Stimulated activated CD8-positive, alpha-beta memory T cell treated with anti-CD3 and anti-CD28 coated beads, Interleukin-15, amount 100 ng/mL, for 24 hours (primary cell): ENCODE results near the gene EDNRB.
"Not testable (repeated sequence)": the region's sequence is repeated elsewhere in the genome, so short reads cannot be mapped to it uniquely, and the experiment has no call there.

Experiments
- DNase-seq: peaks from one replicate; pipeline ENCODE4 v3.0.0-alpha.2; 2020; ENCODE audit warnings: low read depth

EDNRB gene

DNA sequence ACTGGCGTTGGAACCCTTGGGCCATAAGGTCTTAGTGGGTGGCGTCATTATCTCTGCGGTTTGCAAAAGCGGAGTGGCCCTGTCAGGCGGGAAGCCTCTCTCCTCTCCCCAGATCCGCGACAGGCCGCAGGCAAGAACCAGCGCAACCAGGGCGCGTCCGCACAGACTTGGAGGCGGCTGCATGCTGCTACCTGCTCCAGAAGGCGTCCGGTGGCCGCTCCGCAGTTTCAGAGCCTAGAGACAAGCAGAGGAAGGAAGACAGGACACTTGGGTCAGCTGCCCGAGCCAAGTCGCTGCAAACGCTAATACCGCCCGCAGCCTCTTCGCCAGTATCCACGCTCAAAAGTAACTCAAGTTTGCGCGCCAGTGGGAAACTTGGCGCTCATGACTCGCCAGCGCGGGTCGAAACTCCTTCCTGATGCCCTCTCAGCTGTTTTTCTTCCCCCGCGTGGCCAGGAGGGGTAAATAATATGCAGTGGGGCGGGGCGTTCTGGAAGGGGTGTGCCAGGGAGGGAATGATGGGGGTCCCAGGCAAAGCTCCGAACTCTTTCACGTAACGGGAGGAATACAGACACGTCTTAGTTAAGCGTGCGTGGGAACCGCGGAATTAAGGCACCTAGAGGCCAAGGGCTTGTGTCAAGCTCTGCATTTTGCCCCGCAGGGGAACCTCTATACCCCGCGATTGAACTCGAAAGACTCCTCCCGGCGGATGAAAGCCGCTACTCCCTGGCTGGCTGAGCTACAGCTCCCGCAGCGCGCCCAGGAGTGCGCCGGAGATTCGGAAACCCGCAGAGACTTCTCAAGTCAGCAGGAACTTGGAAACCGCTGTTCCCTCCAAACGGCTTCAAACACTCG is at the start of gene EDNRB:
TSS of gene EDNRB (minus strand) at position 441 of the 855 bp plus-strand sequence. CDS start at position 183, 258 bp downstream.
- no peak for DNase-seq

DNA sequence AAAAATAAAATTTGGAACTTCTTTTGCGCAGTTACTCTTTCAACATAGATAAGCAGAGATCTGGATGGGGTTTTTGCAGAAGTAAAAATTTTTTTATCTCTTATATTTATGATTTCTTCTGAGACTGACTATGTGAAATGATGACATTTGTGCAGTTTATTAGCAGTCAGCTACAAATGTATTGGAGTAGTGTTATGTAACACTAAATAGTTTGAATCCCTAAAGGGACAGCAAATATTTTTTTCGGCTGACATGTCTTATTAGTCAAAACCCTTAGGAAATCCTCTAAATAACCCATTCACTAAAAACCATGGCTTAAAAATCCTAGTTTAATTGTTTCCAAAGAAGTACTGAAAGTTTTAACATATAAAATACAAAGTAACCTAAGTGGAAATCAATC is 48.0 kb upstream of the EDNRB start:
- no peak for DNase-seq

DNA sequence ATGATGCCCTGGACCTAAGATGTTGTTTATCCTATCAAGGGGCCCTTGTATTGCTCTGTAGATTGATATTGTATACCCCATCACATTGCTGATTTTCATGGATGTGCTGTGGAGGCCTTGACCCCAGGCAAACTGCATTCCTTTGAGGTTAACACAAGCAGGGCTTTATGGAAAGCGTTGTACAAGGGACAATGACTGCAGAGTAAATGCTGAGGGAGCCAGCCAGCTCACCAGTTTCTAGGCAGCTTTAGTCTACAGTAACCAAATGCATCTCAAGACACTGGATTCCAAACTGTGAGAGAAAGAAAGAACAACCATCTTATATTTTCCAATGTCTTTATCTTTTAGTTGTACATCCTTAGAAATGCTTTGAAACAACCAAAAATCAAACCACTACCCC is 34.1 kb upstream of the EDNRB start:
- no peak for DNase-seq

DNA sequence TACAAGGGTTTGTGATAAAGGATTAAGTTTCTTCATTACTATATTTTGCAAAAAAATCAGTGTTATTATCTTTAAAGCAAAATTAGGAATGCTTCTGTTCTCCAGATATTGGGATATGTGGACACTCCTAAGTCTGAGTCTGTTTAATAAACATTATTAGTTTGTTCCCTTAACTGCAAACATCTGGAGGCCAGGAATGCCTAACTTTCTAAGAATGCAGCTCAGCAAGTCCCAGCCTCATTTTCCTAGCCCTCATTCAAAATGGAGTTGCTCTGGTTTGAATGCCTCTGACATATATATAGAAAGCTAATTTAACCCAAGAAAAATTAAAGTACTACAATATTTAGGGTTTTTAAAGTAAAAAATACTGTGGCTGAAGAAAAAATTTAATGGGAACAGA is 33.6 kb upstream of the EDNRB start:
- DNase-seq = no peak

DNA sequence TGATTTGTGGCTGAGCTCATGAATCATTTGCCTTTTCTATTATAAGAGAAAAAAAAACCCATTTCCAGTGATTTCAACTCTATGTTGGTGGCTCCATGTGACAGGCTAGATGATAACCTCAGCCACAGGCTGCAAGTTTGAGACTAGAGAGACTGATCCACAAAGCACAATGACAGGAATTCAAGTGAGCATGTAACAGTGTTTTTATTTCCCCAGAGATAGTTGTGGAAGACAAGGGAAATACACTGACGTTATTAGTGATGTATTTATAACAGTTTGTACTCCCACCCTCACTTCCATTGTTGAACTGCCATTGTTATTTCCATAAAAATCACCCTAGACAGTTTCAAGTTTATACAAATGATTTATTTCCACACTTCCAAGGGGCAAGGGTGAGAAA is 27.9 kb upstream of the EDNRB start:
- DNase-seq = no peak

DNA sequence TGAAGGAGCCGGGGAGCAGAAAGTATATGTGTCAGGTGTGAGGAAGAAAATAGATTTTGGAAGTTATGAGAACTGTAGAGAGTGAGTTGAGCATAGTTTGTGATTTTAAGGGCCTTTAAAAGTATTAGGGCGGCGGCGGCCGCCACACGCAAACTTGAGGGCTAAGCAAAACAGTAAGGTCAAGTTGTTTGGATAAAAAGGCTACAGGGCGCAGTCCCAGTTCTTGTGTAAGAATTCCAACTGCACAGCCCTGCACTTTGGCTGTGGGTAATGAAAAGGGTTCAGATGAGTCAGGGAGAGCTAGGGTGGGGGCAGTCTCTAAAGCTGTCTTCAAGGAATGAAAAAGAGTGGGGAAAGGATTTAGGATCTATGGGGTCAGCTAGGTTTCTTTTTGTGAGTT is 16.4 kb upstream of the EDNRB start:
- not testable (repeated sequence) for DNase-seq

DNA sequence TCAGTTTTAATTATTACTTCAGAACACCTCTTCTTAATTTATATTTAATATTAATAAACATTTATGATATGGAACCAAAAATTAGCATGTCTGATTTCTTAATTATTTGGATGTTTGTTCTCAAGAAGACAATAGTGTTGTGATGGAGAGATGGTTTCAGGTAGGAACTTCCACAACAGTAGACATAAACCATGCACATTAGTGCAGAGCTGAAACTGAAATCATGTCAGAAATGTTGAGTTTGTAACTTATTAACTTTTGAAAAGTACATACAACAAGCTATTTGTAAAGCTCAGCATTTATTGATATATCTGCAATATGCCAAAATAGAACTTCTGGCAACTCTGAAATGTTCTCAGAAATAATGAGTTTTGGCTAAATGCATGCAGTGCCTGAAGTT is 11.8 kb upstream of the EDNRB start:
- DNase-seq = no peak

DNA sequence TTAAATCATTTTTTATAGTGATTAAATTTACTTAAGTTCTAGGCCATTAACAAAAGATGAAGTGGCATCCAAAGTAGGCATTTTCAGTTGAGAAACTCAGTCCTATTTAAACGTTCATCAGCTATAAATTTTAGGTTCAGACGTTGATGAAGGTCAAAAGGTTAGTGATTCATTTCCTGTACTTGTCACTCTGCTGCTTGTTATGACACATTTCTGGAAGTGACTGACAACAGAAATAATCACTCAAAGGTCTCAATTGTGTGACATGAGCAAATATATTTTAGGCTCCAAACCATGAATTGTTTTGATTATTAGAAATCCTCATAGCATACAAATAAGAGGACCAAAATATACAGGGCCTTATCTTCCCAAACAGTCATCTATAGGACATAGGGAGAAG is 10.3 kb upstream of the EDNRB start:
- no peak for DNase-seq

DNA sequence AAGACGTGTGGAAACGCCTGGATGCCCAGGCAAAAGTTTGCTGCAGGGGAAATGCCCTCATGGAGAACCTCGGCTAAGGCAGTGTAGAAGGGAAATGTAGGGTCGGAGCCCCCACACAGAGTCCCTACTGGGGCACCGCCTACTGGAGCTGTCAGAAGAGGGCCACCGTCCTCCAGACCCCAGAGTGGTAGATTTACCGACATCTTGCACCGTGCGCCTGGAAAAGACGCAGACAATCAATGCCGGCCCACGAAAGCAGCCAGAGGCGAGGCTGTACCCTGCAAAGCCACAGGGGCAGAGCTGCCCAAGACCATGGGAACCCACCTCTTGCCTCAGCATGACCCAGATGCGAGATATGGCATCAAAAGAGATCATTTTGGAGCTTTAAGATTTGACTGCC is 7.0 kb upstream of the EDNRB start:
- DNase-seq = no peak

DNA sequence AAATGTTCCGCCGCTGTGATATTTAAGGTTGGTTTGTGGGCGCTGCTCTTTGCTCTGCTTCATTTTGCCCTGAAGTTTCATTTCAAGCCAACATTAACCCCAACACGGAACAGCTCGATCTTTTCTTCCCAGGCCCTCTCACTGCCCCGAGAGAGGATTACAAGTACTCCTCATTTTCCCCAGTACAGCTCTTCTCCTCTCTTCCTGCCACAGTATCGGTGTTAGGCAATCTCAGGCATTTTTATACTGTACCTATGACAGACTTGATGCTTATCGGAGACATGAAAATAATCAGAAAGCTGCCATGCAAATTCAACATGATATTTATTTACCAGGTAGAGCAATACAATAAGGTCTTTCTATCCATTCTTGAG is 1.3 kb upstream of the EDNRB start:
- no peak for DNase-seq

DNA sequence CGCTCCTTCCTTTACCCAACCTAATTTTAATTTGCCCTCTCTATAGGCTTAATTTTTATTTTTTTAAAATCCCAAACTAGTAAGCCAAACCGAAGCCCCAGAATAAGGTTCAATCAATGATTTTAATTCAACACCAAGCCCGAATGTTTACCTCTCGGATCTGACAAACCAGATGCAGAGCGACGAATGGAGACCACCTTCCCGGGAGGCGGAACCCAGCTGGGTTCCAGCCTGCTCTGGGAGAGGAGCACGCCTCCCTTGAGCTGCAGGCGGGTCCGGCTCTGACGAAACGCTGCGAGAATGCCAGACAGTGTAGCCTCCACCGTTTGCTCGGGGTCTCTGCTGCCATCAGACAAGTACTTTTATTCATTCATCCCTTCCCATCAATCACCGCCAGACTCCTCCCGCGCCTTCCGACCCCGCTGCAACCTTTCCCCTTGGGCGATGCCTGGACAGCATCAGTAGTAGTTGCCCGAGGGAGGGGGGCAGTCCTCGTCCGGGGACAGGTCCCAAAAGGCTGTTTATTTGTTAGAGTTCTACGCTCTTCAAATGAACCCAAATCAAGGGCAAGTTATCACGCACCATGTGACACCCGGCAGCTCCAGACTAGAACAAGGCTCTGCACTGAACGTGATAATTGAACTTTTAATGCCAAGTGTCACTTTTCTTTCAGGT is 752 bp upstream of the EDNRB start:
- no peak for DNase-seq

DNA sequence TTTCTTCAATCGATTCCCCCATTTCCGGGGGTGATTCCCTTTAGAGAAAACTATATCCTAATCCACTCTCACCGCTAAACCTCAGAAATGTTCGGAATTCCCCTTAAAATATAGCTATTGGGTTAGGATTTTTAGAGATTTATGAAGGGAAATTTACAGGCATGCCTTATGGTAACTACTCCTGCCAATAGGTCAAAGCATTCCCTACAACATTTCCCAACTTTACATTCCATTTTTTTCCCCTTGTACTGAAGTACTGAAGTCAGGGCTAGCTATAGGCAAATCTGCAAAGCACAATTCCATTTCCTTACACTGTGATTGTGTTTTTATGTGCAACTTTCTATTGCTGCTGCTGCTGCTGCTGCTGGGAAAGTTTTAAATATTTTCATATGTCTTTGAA is 2.1 kb downstream of the EDNRB start:
- DNase-seq = no peak

DNA sequence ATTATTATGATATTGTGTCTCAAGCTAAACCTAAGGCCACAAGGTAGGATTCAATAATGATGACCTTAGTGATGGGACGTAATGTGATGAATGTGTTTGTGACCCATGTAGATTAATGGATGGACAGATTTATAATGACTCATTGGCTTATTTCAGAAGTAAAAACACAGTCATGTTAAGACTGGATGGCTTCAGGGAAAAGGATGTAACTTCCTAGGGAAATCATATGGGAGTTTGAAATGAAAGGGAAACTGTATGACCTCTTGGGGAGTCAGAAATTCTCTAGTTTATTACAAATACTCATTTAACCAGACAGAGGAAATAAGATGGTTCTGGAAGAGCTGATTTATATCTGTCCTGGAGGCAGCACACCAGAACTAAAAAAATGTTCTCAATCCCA is 2.9 kb downstream of the EDNRB start:
- DNase-seq = no peak

DNA sequence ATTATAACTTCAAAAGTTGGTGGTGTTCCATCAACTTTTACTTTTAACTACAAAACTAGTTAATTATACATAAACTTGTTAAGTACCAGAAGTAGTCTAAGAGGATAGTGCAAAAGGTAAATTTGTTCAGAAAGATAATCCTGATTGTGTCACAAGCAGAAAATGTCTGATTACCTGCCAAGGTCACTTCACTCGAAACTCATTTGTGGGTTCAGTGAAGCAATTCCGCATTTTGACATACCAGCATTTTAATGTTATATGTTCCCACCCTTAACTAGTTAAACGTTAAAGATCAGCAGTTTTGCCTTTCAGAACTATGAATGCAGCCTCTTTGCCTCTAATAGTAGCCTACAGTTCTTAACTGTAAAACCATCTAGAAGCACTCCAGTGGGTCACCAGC is 5.6 kb downstream of the EDNRB start:
- no peak for DNase-seq

DNA sequence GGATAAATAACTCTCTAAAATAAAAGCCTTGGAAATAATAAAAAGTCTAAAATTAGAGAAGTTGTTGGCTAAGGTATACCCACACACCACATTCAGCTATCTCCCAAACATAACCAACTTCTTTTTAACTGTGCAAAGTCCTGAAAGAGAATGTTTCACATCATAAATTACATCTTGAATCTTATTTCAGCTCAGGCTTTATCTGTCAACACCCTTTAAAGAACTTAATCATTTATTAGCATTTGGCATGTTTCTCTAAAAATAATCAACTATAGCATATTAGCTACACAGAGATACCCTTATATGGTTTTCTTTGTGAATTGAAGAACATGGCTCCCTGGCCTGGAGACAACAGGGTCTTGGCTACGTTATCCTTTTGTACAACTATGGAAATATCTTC is 6.9 kb downstream of the EDNRB start:
- DNase-seq = no peak

DNA sequence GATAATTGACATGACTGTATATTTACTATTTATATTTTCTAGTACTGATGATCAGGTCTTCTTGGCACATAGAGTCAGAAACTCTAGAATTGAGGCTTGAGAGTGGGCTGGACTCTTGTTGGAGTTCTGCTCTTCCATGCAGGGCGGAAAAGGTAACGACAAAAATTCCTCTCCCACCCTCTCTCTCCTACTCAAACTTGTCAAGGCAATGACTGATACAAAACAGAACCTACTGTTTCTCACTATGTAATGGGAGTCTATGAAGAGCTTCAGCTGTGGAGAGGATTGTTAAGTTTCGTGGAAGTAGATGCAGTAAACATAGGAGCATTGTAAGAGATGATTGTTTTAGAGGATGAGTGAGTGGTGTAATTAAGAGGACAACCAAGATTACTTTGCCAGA is 8.8 kb downstream of the EDNRB start:
- no peak for DNase-seq

DNA sequence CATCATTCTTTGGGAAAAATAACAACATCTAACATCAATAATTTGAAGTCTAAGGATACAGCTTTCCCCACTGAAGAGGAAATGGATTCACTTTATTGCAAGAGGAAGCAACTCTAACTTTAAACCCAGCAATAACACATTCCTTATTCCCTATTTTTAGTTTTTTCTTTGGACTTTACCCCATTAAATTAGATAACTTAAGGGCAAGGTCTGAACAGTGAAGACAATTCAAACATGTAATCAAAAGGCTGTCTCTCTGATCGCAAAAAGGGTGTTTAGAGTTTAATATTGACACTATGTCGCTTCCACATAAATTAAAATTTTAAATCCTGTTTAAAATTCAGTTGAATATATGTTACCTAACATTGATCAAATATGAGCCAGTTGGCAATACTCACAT is 10.1 kb downstream of the EDNRB start:
- no peak for DNase-seq

DNA sequence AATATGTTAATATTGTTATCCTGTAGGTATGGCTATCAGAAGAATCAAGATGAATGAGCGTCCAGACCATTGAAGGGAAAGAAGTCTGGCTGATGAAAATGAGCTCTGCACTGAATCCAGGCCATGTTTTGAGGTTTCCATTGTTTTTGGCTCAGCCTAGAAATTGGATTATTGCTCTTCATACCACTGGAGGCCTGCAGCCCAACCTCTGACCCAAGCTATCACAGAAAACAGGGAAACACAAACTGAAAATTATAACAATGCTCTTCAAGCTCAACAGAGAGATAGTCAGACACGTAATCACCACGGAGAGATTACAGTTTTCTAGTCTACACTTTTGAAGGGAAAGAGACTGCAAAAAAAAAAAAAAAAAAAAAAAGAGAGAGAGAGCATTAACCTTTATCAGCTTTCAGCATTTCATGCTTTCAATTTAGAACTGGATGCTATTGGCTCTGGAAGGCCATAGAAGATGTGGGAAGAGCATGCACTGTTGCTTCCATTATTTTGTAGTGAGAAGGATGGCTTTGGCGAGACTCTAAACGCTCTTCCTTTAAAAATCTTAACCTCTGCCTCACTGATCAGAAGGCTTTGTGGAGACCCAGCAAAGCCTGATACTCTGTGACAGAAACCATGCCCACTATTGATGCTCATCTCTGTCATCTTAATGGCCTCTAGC is 10.8 kb downstream of the EDNRB start:
- no peak for DNase-seq

DNA sequence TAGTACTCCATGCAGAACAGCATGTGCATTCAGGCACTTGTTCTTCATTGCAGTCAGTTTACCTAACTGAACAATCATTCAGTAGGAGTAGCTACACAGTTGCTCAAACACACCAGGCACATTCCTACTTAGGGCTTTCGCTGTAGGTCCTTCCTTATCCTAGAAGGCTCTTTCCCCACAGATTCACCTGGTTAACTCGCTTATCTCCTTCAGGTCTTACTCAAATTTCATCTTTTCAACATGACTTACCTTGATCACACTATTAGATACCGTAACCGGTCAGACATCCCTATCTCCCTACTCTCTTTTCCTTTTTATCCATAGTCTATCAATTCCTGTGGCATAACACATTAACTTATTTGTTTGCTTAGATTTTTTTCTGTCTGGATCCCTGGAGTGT is 14.6 kb downstream of the EDNRB start:
- DNase-seq = no peak

DNA sequence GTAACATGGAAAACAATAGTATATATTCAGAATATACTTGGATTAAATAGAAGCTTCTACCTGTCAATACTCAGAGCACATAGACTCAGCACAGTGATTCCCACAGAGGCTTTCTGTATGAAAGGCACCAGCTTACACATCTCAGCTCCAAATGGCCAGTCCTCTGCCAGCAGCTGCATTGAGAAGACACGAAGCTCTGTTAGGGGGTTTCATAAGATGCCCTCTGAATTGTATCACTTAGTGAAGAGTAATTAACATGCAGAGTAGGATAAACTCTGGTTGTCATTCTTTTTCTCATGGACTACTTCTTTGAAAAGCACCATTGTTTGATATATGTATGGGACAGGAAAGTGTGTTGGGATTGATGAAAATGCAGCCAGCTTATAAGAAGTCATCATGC is 15.2 kb downstream of the EDNRB start:
- DNase-seq = no peak

DNA sequence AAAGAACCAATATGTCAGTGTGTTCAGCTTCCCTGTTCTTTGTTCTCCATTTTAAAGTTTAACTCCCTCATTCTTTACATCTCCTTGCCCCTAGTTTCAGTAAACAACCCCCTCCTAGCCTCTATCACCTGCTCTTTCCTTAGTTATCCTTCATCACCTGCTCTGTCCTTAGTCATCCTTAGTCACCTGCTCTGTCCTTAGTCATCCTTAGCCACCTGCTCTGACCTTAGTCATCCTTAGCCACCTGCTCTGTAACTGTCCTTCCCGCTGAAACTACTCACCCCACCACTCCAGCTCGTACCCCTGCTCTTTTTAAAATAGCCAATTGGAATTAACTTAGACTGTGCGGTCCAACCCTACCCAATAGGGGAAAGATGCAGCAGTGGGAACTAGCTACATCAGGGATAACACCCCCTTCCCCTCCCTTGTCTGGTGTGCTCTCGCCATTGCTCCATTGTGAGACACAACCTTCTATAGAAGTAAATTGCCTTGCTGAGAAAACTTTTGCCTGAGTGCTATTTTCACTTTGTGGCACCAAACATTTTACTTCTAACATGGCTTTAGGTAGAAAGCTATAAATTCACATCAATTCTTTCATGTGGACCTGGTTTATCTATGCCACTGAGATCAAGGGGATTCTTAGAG is 16.2 kb downstream of the EDNRB start:
- no peak for DNase-seq

DNA sequence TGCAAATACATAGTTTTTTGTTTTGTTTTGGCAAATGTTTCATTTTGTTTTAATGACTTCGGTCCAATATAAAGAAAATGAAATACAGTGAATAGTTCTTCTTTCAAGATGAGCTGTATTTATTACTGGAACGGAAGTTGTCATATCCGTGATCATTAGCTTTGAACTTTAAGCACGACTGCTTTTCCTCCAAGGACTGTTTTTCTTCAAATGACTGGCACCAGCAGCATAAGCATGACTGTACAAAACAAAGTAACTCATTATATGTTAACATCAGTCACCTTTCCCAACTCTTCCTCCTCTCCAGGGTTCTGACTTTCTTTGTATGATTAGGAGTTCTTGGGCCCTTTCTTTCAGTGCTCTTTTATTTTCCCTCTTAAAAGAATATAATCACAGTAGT is 20.5 kb downstream of the EDNRB start:
- DNase-seq = no peak

DNA sequence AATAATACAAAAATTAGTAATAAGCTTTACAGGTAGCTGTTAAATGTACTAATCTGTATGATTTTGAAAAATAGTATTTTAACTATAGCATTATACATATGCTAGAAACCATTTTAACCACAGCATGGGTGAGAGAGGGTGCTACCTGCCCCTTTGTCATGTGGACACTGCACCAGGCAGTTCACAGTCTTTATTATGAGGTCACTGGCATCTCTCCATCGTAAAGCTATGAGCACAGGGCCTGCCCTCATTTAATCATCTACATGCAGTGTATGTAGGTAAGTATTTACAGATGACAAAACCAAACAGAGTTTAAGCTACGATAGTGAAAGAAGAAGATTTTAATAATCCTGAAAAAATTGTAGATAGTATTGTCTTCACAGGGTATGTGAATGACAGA is 21.7 kb downstream of the EDNRB start:
- no peak for DNase-seq
